ENCODE data around the gene MSRB3. TPM values are rescaled to one million over a fixed set of nuclear protein-coding genes. Genes with fewer than 3 reads are reported as not detected.
"Not testable (repeated sequence)": the region's sequence is repeated elsewhere in the genome, so short reads cannot be mapped to it uniquely, and the experiment has no call there.

Gene MSRB3
- total RNA-seq, 3 donors from 2014 or later = 8.1 to 154 (median 18.3) TPM

GRCh38 chr12:65277994-65278575, 398 bp upstream of the MSRB3 start:
- Histone ChIP-seq H3K36me3 (ENCODE audit: low read depth) (no peaks in the 10 kb centered on the region), H3K4me1 (ENCODE audit: low read depth) (peaks cover 9% of the 10 kb centered on the region), H3K4me3 (no peak overlapping the region), H3K9me3 (no peaks in the 10 kb centered on the region)
- TF ChIP-seq CTCF (IDR thresholded peaks at IDR 0.05) = no peak
- DNase-seq (no peak), ATAC-seq (peak; percentile 9)
- intact Hi-C loops (cut with DNase I, micrococcal nuclease) = no loop called here

- H3K4me1 ChIP-seq (ENCODE audit: low read depth) = peaks cover 9% of the 10 kb centered on the region
- TF ChIP-seq CTCF (IDR thresholded peaks at IDR 0.05) = no peak
- H3K4me3 ChIP-seq = peak overlapping the region; percentile 29
Observed at GRCh38 chr12:65279369-65280112, 1.1 kb downstream of the MSRB3 start.

DNA sequence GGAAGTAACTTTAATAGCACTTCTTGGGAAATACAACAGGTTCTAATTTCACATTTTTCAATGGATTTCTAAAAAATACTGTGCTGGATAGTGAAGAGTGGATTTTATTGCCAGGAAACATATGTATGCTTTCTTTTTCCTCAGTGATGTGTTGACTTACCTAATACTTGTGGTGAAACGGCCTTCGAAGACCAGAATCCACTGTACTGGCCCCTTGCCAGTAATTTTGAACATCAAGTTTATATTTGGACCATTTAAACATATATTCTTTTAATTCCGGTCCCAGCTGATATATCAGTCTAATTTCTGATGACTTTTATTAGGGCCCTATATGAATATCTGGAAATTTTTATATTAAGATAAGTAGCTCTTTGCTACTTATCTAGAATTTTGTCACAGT, 1.8 kb downstream of the MSRB3 start:
- intact Hi-C loops (cut with DNase I, micrococcal nuclease) = no loop called here
- no peak for ATAC-seq
- Histone ChIP-seq H3K36me3 (ENCODE audit: low read depth) (no peaks in the 10 kb centered on the region), H3K4me1 (ENCODE audit: low read depth) (peaks cover 9% of the 10 kb centered on the region), H3K9me3 (no peaks in the 10 kb centered on the region), H3K4me3 (no peak overlapping the region)
- DNase-seq = no peak
- no peak for TF ChIP-seq CTCF (IDR thresholded peaks at IDR 0.05)

More at GRCh38 chr12:65279369-65280112, 1.1 kb downstream of the MSRB3 start:
- Histone ChIP-seq H3K9me3 (no peaks in the 10 kb centered on the region), H3K36me3 (ENCODE audit: low read depth) (no peaks in the 10 kb centered on the region)
- intact Hi-C loops (cut with DNase I, micrococcal nuclease) = no loop called here
- DNase-seq = no peak
- peak; percentile 61 for ATAC-seq

- H3K4me3 ChIP-seq = no peak overlapping the region
- no peaks in the 10 kb centered on the region for H3K36me3 ChIP-seq (ENCODE audit: low read depth)
- TF ChIP-seq CTCF (IDR thresholded peaks at IDR 0.05) = no peak
- peaks cover 9% of the 10 kb centered on the region for H3K4me1 ChIP-seq (ENCODE audit: low read depth)
- DNase-seq = no peak
- no peaks in the 10 kb centered on the region for H3K9me3 ChIP-seq
- no peak for ATAC-seq
- intact Hi-C loops (cut with DNase I, micrococcal nuclease) = no loop called here
Observed at GRCh38 chr12:65282840-65283239, 4.4 kb downstream of the MSRB3 start.

DNA sequence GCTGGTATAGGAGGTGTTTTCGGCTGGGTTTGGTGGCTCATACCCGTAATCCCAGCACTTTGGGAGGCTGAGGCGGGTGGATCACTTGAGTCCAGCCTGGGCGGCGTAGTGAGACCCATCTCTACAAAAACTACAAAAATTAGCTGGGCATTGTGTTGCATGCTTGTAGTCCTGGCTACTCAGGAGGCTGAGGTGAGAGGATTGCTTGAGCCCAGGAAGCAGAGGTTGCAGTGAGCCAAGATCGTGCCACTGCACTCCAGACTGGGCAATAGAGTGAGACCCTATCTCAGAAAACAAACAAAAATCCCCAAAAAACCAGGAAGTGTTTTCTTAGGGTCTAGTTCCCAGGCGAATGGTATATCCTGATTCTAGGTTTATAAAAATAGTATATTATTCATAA, 7.0 kb downstream of the MSRB3 start:
- H3K36me3 ChIP-seq (ENCODE audit: low read depth); H3K9me3 ChIP-seq; H3K4me3 ChIP-seq; DNase-seq; ATAC-seq; intact Hi-C loops (cut with DNase I, micrococcal nuclease); H3K4me1 ChIP-seq (ENCODE audit: low read depth): not testable (repeated sequence)

- Histone ChIP-seq H3K9me3 (no peaks in the 10 kb centered on the region), H3K36me3 (ENCODE audit: low read depth) (no peaks in the 10 kb centered on the region), H3K4me3 (no peak overlapping the region), H3K4me1 (ENCODE audit: low read depth) (no peaks in the 10 kb centered on the region)
- ATAC-seq (no peak), DNase-seq (no peak)
- intact Hi-C loops (cut with DNase I, micrococcal nuclease) = no loop called here
- no peak for TF ChIP-seq CTCF (IDR thresholded peaks at IDR 0.05)
Observed at GRCh38 chr12:65287426-65287825, 8.9 kb downstream of the MSRB3 start.
